ENCODE measurements around the gene METTL14.

GRCh38 chr4:118712872-118713271 is 27.7 kb downstream of the METTL14 start:
- no peak for TF ChIP-seq CTCF (IDR thresholded peaks at IDR 0.05; ENCODE audit: borderline replicate concordance, extremely low read depth, low read length, poor library complexity, severe bottlenecking)
- no peak for TF ChIP-seq EZH2 (IDR thresholded peaks at IDR 0.05; ENCODE audit: borderline replicate concordance, low read depth, low read length, severe bottlenecking)

All from DND-41 (cell line).